ENCODE measurements around the gene SLC1A4. TPM values are rescaled to one million over a fixed set of nuclear protein-coding genes. Genes with fewer than 3 reads are reported as not detected.
"Not testable (repeated sequence)": the region's sequence is repeated elsewhere in the genome, so short reads cannot be mapped to it uniquely, and the experiment has no call there.

SLC1A4 gene
- total RNA-seq, 1 donor from 2014 or later = 35.4 TPM

- Mint-ChIP-seq H3K27ac (peak overlapping the region; percentile 86), H3K27me3 (no peaks in the 10 kb centered on the region), H3K4me3 (peak overlapping the region; percentile 80), H3K36me3 (ENCODE audit: low read depth) (peaks cover 15% of the 10 kb centered on the region), H3K4me1 (peaks cover 66% of the 10 kb centered on the region), H3K9me3 (no peaks in the 10 kb centered on the region)
- no peak for DNase-seq
- CTCF ChIA-PET = interaction anchor here (0.9 to 14.3 kb wide), 12 partner anchors 9 to 508 kb away, joined by 3 to 186 read pairs (median 4); partner anchors contain the start of genes AFTPH and SLC1A4
- intact Hi-C loops (cut with micrococcal nuclease) = loop anchor here (1.0 to 5.0 kb wide), 4 partner anchors 9 to 444 kb away; no protein-coding TSS in a partner anchor
- no peak for TF ChIP-seq CTCF (IDR thresholded peaks at IDR 0.05)
- POLR2A ChIA-PET = interaction anchor here (0.8 to 4.0 kb wide), 24 partner anchors 9 to 509 kb away, joined by 3 to 80 read pairs (median 4); partner anchors contain the start of genes ACTR2, AFTPH, CEP68 and RAB1A
- peak; percentile 8 for ATAC-seq (ENCODE audit: low read depth)
These were observed 42.3 kb downstream of the SLC1A4 start for GRCh38 chr2:65031341-65032018.

- no peaks in the 10 kb centered on the region for H3K9me3 Mint-ChIP-seq
- POLR2A ChIA-PET = interaction anchor here (0.6 to 4.0 kb wide), 26 partner anchors 8 to 510 kb away, joined by 3 to 80 read pairs (median 6); partner anchors contain the start of genes ACTR2, AFTPH, CEP68 and SERTAD2
- DNase-seq = no peak
These were observed 43.1 kb downstream of the SLC1A4 start for GRCh38 chr2:65032019-65032975.

GRCh38 chr2:65033178-65033577 lies 44.0 kb downstream of the SLC1A4 start:
- Mint-ChIP-seq H3K9me3 (no peaks in the 10 kb centered on the region), H3K27me3 (no peaks in the 10 kb centered on the region), H3K4me1 (peaks cover 49% of the 10 kb centered on the region), H3K36me3 (ENCODE audit: low read depth) (peaks cover 29% of the 10 kb centered on the region), H3K4me3 (no peak overlapping the region), H3K27ac (peak overlapping the region; percentile 86)
- ATAC-seq (ENCODE audit: low read depth) (no peak), DNase-seq (no peak)
- POLR2A ChIA-PET = interaction anchor here (0.6 to 4.0 kb wide), 22 partner anchors 9 to 830 kb away, joined by 3 to 80 read pairs (median 7); partner anchors contain the start of genes AFTPH, CEP68 and SLC1A4
- intact Hi-C loops (cut with micrococcal nuclease) = loop anchor here (1.0 to 5.0 kb wide), 4 partner anchors 16 to 446 kb away; no protein-coding TSS in a partner anchor
- CTCF ChIA-PET = interaction anchor here (0.8 to 14.3 kb wide), 12 partner anchors 13 to 702 kb away, joined by 3 to 186 read pairs (median 3); no protein-coding TSS in a partner anchor
- TF ChIP-seq CTCF (IDR thresholded peaks at IDR 0.05) = no peak

More at GRCh38 chr2:65032019-65032975, 43.1 kb downstream of the SLC1A4 start:
- ATAC-seq (ENCODE audit: low read depth) = peak; percentile 9
- Mint-ChIP-seq H3K4me3 (peak overlapping the region; percentile 80), H3K27me3 (no peaks in the 10 kb centered on the region), H3K4me1 (peaks cover 58% of the 10 kb centered on the region), H3K27ac (peak overlapping the region; percentile 86), H3K36me3 (ENCODE audit: low read depth) (peaks cover 20% of the 10 kb centered on the region)
- CTCF ChIA-PET = interaction anchor here (0.8 to 14.3 kb wide), 16 partner anchors 8 to 702 kb away, joined by 3 to 186 read pairs (median 3); partner anchors contain the start of gene AFTPH
- TF ChIP-seq CTCF (IDR thresholded peaks at IDR 0.05) = no peak
- intact Hi-C loops (cut with micrococcal nuclease) = loop anchor here (1.0 to 5.0 kb wide), 3 partner anchors 15 to 445 kb away; no protein-coding TSS in a partner anchor

- not testable (repeated sequence) for H3K27ac Mint-ChIP-seq; H3K27me3 Mint-ChIP-seq; ATAC-seq (ENCODE audit: low read depth); H3K9me3 Mint-ChIP-seq; DNase-seq; H3K4me3 Mint-ChIP-seq
- intact Hi-C loops (cut with micrococcal nuclease) = loop anchor here (1.0 to 5.0 kb wide), 4 partner anchors 15 to 446 kb away; no protein-coding TSS in a partner anchor
- CTCF ChIA-PET = interaction anchor here (0.8 to 14.3 kb wide), 9 partner anchors 14 to 703 kb away, joined by 3 to 186 read pairs (median 3); no protein-coding TSS in a partner anchor
- POLR2A ChIA-PET = interaction anchor here (0.6 to 4.0 kb wide), 16 partner anchors 9 to 831 kb away, joined by 3 to 80 read pairs (median 8); partner anchors contain the start of genes AFTPH, CEP68 and SLC1A4
- H3K36me3 Mint-ChIP-seq (ENCODE audit: low read depth) = peaks cover 34% of the 10 kb centered on the region
- H3K4me1 Mint-ChIP-seq = peaks cover 44% of the 10 kb centered on the region
These were observed 44.5 kb downstream of the SLC1A4 start for GRCh38 chr2:65033667-65034066.
